Activated T-helper 2 cell treated with anti-CD3 and anti-CD28 coated beads, Interferon-gamma antibody, Interleukin-2, Interleukin-4, amounts not matched to agents 10 μg/mL and 5 μg/mL and 100 μg/mL, durations not matched to agents 14 hours and 24 hours and 36 hours (primary cell): ENCODE results near the gene BAG1. TPM values are rescaled to one million over a fixed set of nuclear protein-coding genes. Genes with fewer than 3 reads are reported as not detected.

Source experiments
- DNase-seq: peaks from one replicate; pipeline ENCODE4 v3.0.0; 2021; ENCODE audit warnings: low spot score
- H3K27ac Mint-ChIP-seq: one replicate; pipeline ENCODE4 v1.8.0; 2021; ENCODE audit warnings: mixed read lengths
- H3K27me3 Mint-ChIP-seq: one replicate; pipeline ENCODE4 v1.8.0; 2021; ENCODE audit warnings: low read depth, mixed read lengths
- H3K36me3 Mint-ChIP-seq: one replicate; pipeline ENCODE4 v1.8.0; 2021; ENCODE audit warnings: low read depth, mixed read lengths
- H3K4me1 Mint-ChIP-seq: one replicate; pipeline ENCODE4 v1.8.0; 2021; ENCODE audit warnings: low read depth, mixed read lengths
- H3K4me3 Mint-ChIP-seq: one replicate; pipeline ENCODE4 v1.8.0; 2021; ENCODE audit warnings: low read depth, mild to moderate bottlenecking, moderate library complexity, mixed read lengths
- H3K9me3 Mint-ChIP-seq: one replicate; pipeline ENCODE4 v1.8.0; 2021; ENCODE audit warnings: mixed read lengths
- intact Hi-C: fragments of 100-400 bp; cut with micrococcal nuclease; formaldehyde crosslinking; loops from one replicate; pipeline ENCODE4 v1.15.1; 2023
- total RNA-seq: library from RNA; stranded (reverse); gene quantifications from 2 replicates; pipeline ENCODE4 v1.2.3, GENCODE V29; 2022

The BAG1 gene
- total RNA-seq, 1 donor from 2014 or later = 68.9 TPM

DNA sequence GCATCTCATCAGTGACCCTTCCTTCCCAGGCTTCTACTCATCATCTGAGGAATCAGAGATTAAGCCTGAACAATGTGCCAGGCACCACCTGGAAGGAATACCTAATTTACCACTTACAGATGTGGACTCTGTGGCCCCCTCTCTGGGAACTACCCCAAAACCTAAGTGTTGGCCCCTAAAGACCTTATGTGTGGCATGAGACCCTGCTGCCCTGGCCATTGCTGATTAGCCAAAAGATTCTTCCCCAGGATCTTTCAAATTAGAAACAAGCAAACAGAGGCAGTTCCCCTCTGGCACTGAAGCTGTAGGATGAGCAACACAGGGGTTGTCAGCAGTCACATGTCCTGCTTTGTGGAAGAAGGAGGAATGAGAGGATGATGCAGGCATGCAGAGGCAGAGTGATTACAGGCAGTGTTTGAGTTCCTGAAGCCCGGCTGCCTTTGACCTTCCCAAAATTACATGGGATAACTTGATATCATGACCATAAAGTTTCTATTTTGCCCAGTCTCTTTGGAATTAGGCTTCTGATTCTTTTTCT lies 14.0 kb downstream of the BAG1 start:
- intact Hi-C loops = no loop called here
- H3K27ac Mint-ChIP-seq = no peak overlapping the region
- no peaks in the 10 kb centered on the region for H3K9me3 Mint-ChIP-seq
- DNase-seq = no peak
- no peak overlapping the region for H3K4me3 Mint-ChIP-seq
- H3K4me1 Mint-ChIP-seq = no peaks in the 10 kb centered on the region
- H3K27me3 Mint-ChIP-seq = no peaks in the 10 kb centered on the region
- H3K36me3 Mint-ChIP-seq = peaks cover 36% of the 10 kb centered on the region

DNA sequence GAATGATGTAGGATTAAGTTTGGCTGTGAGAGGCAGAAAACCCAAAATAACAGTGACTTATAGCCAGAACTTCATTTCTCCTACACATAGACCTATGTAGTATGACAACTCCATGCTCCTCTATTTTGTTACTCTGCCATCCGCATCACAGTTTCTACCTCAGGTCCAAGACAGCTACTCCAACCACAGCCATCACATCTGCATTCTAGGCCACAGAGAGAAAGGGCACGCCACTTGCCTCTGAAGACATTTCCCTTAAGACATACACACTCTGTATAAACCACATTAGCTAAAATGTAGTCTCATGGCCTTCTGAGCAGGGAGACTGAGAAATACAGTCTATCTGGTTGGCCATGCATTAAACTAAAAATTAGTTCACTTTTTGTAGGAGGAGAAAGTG lies 14.5 kb downstream of the BAG1 start:
- Mint-ChIP-seq H3K36me3 (peaks cover 34% of the 10 kb centered on the region), H3K4me1 (no peaks in the 10 kb centered on the region), H3K9me3 (no peaks in the 10 kb centered on the region), H3K27ac (no peak overlapping the region), H3K27me3 (no peaks in the 10 kb centered on the region), H3K4me3 (no peak overlapping the region)
- intact Hi-C loops = no loop called here
- no peak for DNase-seq

- intact Hi-C loops = no loop called here
- no peak overlapping the region for H3K4me3 Mint-ChIP-seq
- H3K4me1 Mint-ChIP-seq = no peaks in the 10 kb centered on the region
- no peak overlapping the region for H3K27ac Mint-ChIP-seq
- H3K27me3 Mint-ChIP-seq = no peaks in the 10 kb centered on the region
- peaks cover 27% of the 10 kb centered on the region for H3K36me3 Mint-ChIP-seq
- H3K9me3 Mint-ChIP-seq = no peaks in the 10 kb centered on the region
- no peak for DNase-seq
Measured at GRCh38 chr9:33249087-33249658, 15.3 kb downstream of the BAG1 start.

- H3K36me3 Mint-ChIP-seq = peaks cover 24% of the 10 kb centered on the region
- DNase-seq = no peak
- no peak overlapping the region for H3K27ac Mint-ChIP-seq
- intact Hi-C loops = no loop called here
- no peaks in the 10 kb centered on the region for H3K9me3 Mint-ChIP-seq
- no peaks in the 10 kb centered on the region for H3K27me3 Mint-ChIP-seq
- no peaks in the 10 kb centered on the region for H3K4me1 Mint-ChIP-seq
- H3K4me3 Mint-ChIP-seq = no peak overlapping the region
Measured at GRCh38 chr9:33248606-33249005, 15.9 kb downstream of the BAG1 start.

GRCh38 chr9:33246269-33246860 lies 18.1 kb downstream of the BAG1 start:
- no peaks in the 10 kb centered on the region for H3K9me3 Mint-ChIP-seq
- no peaks in the 10 kb centered on the region for H3K27me3 Mint-ChIP-seq
- H3K4me1 Mint-ChIP-seq = no peaks in the 10 kb centered on the region
- no peak overlapping the region for H3K27ac Mint-ChIP-seq
- no peak overlapping the region for H3K4me3 Mint-ChIP-seq
- no peak for DNase-seq
- H3K36me3 Mint-ChIP-seq = peaks cover 12% of the 10 kb centered on the region
- intact Hi-C loops = no loop called here

GRCh38 chr9:33245341-33245740 lies 19.2 kb downstream of the BAG1 start:
- no peak for DNase-seq
- Mint-ChIP-seq H3K27ac (no peak overlapping the region), H3K9me3 (no peaks in the 10 kb centered on the region), H3K4me1 (no peaks in the 10 kb centered on the region), H3K27me3 (no peaks in the 10 kb centered on the region), H3K36me3 (peaks cover 12% of the 10 kb centered on the region), H3K4me3 (no peak overlapping the region)
- intact Hi-C loops = no loop called here

DNA sequence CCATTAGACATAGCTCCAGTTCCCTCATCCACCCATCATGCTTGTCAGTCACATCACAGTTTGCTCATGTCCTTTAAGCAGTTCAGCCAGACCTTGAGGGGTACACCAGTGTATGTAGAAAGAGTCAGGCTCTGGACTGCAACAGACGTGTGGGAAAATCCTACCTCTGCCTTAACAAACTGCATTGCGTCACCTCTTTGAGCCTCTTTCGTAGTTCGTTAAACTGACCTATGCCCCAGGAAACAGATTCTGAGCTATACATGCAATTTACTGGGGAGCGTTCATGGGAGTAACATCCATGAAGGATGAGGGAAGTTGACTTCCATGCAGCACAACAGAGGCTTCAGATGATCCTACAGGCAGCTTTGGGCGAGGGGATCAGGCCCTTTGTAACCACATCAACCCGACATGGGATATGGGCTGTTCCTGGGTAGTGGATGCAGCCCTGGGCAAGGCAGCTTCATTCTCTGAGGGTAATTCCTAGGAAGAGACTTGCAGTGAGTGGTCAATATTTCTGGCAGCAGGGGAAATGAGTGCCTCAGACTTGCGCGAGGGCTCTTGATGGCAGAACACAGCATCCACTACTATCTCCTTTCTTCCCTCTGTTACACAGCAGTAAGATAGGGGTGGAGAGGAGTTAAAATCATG lies 20.2 kb downstream of the BAG1 start:
- H3K4me3 Mint-ChIP-seq = no peak overlapping the region
- H3K36me3 Mint-ChIP-seq = peaks cover 8% of the 10 kb centered on the region
- H3K4me1 Mint-ChIP-seq = peaks cover 5% of the 10 kb centered on the region
- no peaks in the 10 kb centered on the region for H3K27me3 Mint-ChIP-seq
- intact Hi-C loops = no loop called here
- no peaks in the 10 kb centered on the region for H3K9me3 Mint-ChIP-seq
- no peak overlapping the region for H3K27ac Mint-ChIP-seq
- DNase-seq = no peak

- intact Hi-C loops = no loop called here
- Mint-ChIP-seq H3K9me3 (no peaks in the 10 kb centered on the region), H3K36me3 (peaks cover 5% of the 10 kb centered on the region)
Measured at GRCh38 chr9:33242609-33243134, 21.8 kb downstream of the BAG1 start.

GRCh38 chr9:33241298-33241697 lies 23.2 kb downstream of the BAG1 start:
- no peak for DNase-seq
- intact Hi-C loops = no loop called here
- Mint-ChIP-seq H3K9me3 (no peaks in the 10 kb centered on the region), H3K27me3 (no peaks in the 10 kb centered on the region), H3K4me1 (peaks cover 5% of the 10 kb centered on the region), H3K36me3 (no peaks in the 10 kb centered on the region), H3K4me3 (no peak overlapping the region), H3K27ac (no peak overlapping the region)

More at GRCh38 chr9:33242609-33243134, 21.8 kb downstream of the BAG1 start:
- peaks cover 5% of the 10 kb centered on the region for H3K4me1 Mint-ChIP-seq
- no peak overlapping the region for H3K4me3 Mint-ChIP-seq
- no peaks in the 10 kb centered on the region for H3K27me3 Mint-ChIP-seq
- no peak for DNase-seq
- no peak overlapping the region for H3K27ac Mint-ChIP-seq

DNA sequence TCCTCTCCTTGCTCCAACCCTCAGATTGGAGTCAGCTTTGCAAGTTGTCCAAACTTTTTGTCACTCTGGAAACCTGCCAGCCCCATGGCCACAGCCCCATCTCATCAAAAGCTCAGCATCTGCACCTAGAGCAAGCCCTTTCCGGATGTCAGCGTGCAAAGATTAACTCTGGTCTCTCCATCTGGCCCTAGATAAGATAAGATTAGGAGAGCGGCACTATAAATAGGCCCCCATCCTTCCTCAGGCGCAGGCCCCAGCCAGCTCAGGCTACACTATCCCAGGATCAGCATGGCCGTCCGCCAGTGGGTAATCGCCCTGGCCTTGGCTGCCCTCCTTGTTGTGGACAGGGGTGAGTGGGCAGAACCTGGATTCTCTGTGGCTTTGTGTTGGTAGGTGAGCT lies 24.6 kb downstream of the BAG1 start, which contains the start of gene SPINK4:
Gene SPINK4, plus strand, starts transcription at position 247 of the 400 bp plus-strand sequence. Its CDS starts 42 bp downstream, at position 289.
- Mint-ChIP-seq H3K4me1 (peaks cover 5% of the 10 kb centered on the region), H3K27ac (peak within 1 kb of the TSS; percentile 38), H3K27me3 (no peaks in the 10 kb centered on the region), H3K4me3 (no peak within 1 kb of the TSS), H3K36me3 (no peaks in the 10 kb centered on the region), H3K9me3 (no peaks in the 10 kb centered on the region)
- DNase-seq = no peak
- intact Hi-C loops = no loop called here

DNA sequence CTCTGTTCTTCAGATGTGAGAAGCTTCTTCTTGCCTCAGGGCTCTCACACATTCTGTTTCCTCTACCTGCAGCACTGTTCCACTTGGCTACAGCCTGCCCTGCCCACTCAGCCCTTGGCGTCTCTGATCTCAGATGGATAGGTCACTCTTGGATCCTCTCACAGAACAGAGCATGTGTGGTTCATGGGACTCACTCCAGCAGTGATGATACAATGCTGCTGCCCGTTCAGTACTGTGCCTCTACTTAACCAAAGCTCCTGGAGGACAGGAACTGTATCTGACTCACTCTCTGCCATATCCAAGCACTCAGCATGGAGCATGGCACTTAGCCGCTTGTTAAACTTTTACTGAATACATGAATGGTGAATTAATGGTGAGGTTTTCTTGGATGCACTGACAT lies 27.9 kb downstream of the BAG1 start:
- Mint-ChIP-seq H3K27me3 (peaks cover 2% of the 10 kb centered on the region), H3K27ac (no peak overlapping the region), H3K9me3 (no peaks in the 10 kb centered on the region), H3K4me3 (no peak overlapping the region), H3K36me3 (no peaks in the 10 kb centered on the region), H3K4me1 (peaks cover 5% of the 10 kb centered on the region)
- no peak for DNase-seq
- intact Hi-C loops = no loop called here

GRCh38 chr9:33234511-33235467 lies 29.7 kb downstream of the BAG1 start:
- DNase-seq = no peak
- Mint-ChIP-seq H3K36me3 (no peaks in the 10 kb centered on the region), H3K27ac (no peak overlapping the region), H3K4me3 (no peak overlapping the region), H3K27me3 (peaks cover 2% of the 10 kb centered on the region), H3K9me3 (no peaks in the 10 kb centered on the region), H3K4me1 (peaks cover 3% of the 10 kb centered on the region)
- intact Hi-C loops = no loop called here
